Fibroblast of villous mesenchyme (primary cell): Measurements from ENCODE around the gene LAIR2. TPM values are rescaled to one million over a fixed set of nuclear protein-coding genes. Genes with fewer than 3 reads are reported as not detected.

Source experiments
- DNase-seq: peaks from one replicate; pipeline ENCODE4 v3.0.0-alpha.2; 2010; ENCODE audit warnings: low read depth
- H3K4me3 ChIP-seq: 2 replicates; pipeline ENCODE4 v1.5.1; 2011; ENCODE audit warnings: low read depth, mild to moderate bottlenecking, low read length
- total RNA-seq: library from RNA; depleted of rRNA; stranded (reverse); fragments of >200 nt; gene quantifications from 2 replicates; pipeline ENCODE4 v1.2.3, GENCODE V29; 2012
- TF ChIP-seq, protein P1 (sequence below): IDR thresholded peaks from 2 replicates; pipeline ENCODE4 v1.5.1; 2012; ENCODE audit warnings: low read depth, mild to moderate bottlenecking, low read length; ENCODE audit not compliant: insufficient read depth

LAIR2 gene
- total RNA-seq, 1 donor = not detected

DNA sequence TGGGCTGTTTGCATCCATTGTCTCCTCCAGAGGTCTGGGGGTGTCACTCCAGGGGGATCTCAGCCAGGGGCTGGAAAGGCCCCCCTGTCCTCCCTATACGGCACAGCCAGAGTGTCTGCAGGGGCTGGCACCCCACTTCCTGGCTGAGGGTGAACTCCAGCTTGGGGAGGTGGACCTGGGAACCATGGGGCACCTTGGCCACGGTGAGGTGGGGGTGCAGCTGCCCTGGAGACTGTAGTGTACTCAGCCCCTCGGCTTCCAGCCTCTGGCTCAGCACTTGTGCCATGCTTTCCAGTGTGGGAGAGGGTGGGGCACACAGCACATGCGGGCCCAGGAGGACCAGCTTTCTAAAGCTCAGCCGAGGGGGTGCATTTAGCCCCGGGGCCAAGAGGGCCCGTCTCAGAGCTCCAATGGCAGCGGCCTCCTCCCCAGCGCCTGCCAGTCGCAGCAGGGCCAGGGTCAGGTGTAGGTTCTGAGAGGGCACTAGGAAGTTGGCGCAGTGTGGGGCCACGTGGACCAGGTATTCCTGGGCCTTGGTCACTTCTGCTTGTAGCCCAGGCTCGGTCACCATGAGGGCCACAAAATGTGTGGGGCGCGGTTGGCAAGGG lies 40.5 kb upstream of the LAIR2 start:
- TF ChIP-seq, protein P1, sequence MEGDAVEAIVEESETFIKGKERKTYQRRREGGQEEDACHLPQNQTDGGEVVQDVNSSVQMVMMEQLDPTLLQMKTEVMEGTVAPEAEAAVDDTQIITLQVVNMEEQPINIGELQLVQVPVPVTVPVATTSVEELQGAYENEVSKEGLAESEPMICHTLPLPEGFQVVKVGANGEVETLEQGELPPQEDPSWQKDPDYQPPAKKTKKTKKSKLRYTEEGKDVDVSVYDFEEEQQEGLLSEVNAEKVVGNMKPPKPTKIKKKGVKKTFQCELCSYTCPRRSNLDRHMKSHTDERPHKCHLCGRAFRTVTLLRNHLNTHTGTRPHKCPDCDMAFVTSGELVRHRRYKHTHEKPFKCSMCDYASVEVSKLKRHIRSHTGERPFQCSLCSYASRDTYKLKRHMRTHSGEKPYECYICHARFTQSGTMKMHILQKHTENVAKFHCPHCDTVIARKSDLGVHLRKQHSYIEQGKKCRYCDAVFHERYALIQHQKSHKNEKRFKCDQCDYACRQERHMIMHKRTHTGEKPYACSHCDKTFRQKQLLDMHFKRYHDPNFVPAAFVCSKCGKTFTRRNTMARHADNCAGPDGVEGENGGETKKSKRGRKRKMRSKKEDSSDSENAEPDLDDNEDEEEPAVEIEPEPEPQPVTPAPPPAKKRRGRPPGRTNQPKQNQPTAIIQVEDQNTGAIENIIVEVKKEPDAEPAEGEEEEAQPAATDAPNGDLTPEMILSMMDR = no peak
- H3K4me3 ChIP-seq = peak overlapping the region; percentile 69
- no peak for DNase-seq

DNA sequence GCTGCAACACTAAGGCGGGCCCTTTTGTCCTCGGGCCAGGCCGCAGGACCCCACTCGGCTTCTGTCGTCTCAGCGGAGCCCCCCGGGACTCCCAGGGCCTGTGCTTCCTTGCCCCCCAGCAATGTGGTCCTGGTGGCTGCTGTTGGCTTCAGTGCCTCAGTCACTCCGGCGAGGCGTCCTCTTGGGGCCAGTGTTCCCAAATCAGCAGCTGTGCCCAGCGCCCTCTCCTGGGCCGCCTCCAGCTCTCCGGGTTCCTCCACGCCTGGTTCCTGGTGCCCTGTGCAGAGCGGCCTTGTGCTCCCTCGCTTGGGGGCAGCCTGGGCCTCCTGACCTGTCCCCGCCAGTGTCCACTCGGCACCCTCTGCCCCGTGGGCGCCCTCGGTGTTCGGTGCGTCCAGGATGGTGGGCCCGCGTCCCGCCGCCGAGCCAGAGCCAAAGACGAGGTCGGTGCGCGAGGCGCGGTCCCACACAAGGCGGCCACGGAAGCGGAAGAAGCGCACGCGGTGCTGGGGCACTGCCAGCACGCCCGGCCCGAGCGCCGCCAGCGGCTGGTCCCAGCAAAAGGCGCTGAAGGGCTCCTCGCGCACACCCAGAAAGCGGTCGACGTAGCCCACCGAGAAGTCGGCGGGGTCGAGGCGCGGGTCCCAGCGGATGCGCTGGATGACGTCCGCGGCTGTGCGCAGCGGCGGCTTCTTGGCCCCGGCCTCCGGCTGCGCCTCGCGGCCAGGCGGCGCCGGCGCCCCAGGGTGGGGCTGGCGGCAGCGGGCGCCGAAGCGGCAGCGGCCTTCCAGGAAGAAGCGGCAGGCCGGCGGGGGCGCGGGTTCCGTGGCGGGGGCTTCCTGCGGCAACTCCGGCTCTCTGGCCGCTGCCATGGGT lies 39.7 kb upstream of the LAIR2 start:
- DNase-seq = peak; percentile 75
- TF ChIP-seq, protein P1 = peak; percentile 33

GRCh38 chr19:54463531-54464043 lies 39.0 kb upstream of the LAIR2 start, which contains the start of gene LENG9:
Gene LENG9, minus strand, starts transcription at chr19:54463778. Its CDS starts 252 bp downstream, at chr19:54463526.
- TF ChIP-seq, protein P1 = no peak
- DNase-seq = peak; percentile 99
- peak within 1 kb of the TSS; percentile 69 for H3K4me3 ChIP-seq

More for the DNA sequence above, 39.7 kb upstream of the LAIR2 start:
- peak overlapping the region; percentile 69 for H3K4me3 ChIP-seq

DNA sequence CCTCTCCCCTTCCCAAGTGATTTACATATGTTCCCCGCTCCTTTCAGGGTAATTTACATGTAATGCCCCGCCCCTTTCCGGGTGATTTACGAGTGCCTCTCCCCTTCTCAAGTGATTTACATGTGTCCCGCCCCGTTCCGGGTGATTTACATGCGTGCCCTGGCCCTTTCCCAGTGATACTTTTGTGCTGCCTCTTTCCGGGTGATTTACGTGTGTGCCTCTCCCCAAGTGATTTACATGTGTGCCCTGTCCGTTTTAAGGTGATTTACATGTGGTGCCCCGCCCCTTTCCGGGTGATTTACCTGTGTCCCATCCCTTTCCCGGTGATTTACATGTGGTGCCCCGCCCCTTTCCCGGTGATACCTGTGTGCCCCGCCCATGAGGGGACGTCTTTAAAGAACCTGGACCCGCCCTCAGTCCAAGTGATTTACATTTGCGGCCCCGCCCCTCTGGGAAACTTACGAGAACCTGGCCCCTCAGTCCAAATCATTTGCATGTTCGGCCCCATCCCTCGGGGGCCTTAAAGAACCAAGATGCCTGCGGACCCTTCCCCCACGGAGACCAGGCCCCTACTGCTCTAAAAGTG lies 38.5 kb upstream of the LAIR2 start:
- TF ChIP-seq, protein P1 = no peak
- peak; percentile 79 for DNase-seq
- peak overlapping the region; percentile 69 for H3K4me3 ChIP-seq

DNA sequence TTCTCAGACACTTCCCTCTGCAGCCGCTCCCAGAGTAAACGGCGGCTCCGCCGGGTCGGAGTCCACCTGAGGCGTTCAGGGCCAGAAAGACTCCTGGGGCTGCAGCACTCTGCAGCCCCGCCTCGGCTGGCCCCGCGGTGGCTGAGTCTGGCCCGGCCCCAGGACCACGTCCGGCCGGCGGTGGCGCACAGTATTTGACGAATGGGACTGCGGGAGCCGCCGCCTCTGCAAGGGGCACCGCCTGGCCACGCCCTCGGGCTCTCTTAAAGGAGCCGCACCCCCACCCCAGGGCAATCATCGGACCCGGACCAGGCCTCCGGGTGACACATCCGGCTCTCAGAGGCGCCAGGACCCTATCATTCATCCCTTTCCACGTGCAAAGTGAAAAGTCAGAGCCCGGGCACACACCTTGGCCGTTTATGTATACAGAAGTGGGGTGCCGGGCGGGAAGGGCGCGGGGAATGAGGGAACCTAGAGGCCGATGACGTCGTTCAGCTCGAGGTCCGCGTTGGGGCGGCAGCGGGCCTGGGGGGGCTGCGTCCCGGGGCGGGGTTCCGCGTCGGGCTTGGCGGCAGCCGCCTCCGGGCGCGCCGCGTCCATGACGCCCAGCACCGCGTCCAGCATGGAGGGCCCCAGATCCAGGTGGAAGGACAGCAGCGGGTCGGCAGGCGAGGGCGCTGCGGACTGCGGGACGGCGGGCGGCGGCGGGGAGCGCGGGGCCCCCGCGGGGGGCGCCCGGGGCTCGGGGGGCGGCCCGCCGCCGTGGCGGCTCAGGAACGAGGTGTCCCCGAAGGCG lies 37.8 kb upstream of the LAIR2 start:
- TF ChIP-seq, protein P1 = no peak
- DNase-seq = peak; percentile 82
- peak overlapping the region; percentile 69 for H3K4me3 ChIP-seq
